Measurements from ENCODE around the gene FDXACB1. TPM values are rescaled to one million over a fixed set of nuclear protein-coding genes. Genes with fewer than 3 reads are reported as not detected.

FDXACB1 gene
- polyA plus RNA-seq, 3 donors = 4.8 to 6.4 (median 5.5) TPM

GRCh38 chr11:111851636-111852035, 27.3 kb downstream of the FDXACB1 start:
- no peak for DNase-seq (ENCODE audit: extremely low read depth in 1 of 11, low read depth in 9 of 11, low spot score in 4 of 11)

GRCh38 chr11:111851067-111851466, 27.9 kb downstream of the FDXACB1 start:
- DNase-seq (ENCODE audit: extremely low read depth in 1 of 11, low read depth in 9 of 11, low spot score in 4 of 11) = no peak

GRCh38 chr11:111849631-111850030, 29.3 kb downstream of the FDXACB1 start:
- DNase-seq (ENCODE audit: extremely low read depth in 1 of 11, low read depth in 9 of 11, low spot score in 4 of 11) = no peak

- no peak for DNase-seq (ENCODE audit: extremely low read depth in 1 of 11, low read depth in 9 of 11, low spot score in 4 of 11)
These were observed 32.3 kb downstream of the FDXACB1 start for GRCh38 chr11:111846636-111847035.

- DNase-seq (ENCODE audit: extremely low read depth in 1 of 11, low read depth in 9 of 11, low spot score in 4 of 11) = no peak
These were observed 32.9 kb downstream of the FDXACB1 start for GRCh38 chr11:111846063-111846462.

GRCh38 chr11:111845276-111846028, 33.5 kb downstream of the FDXACB1 start:
- DNase-seq (ENCODE audit: extremely low read depth in 1 of 11, low read depth in 9 of 11, low spot score in 4 of 11) = no peak

- DNase-seq (ENCODE audit: extremely low read depth in 1 of 11, low read depth in 9 of 11, low spot score in 4 of 11) = no peak
These were observed 35.3 kb downstream of the FDXACB1 start for GRCh38 chr11:111843661-111844060.

GRCh38 chr11:111841370-111842053, 37.5 kb downstream of the FDXACB1 start:
- DNase-seq (ENCODE audit: extremely low read depth in 1 of 11, low read depth in 9 of 11, low spot score in 4 of 11) = peak; percentile 59 to 84 (median 72)

- DNase-seq (ENCODE audit: extremely low read depth in 1 of 11, low read depth in 9 of 11, low spot score in 4 of 11) = no peak
These were observed 38.8 kb downstream of the FDXACB1 start for GRCh38 chr11:111840143-111840542.

GRCh38 chr11:111838054-111838453, 40.9 kb downstream of the FDXACB1 start:
- no peak for DNase-seq (ENCODE audit: extremely low read depth in 1 of 11, low read depth in 9 of 11, low spot score in 4 of 11)

- no peak for DNase-seq (ENCODE audit: extremely low read depth in 1 of 11, low read depth in 9 of 11, low spot score in 4 of 11)
These were observed 41.5 kb downstream of the FDXACB1 start for GRCh38 chr11:111837366-111837891.

GRCh38 chr11:111836721-111837120, 42.2 kb downstream of the FDXACB1 start:
- DNase-seq (ENCODE audit: extremely low read depth in 1 of 11, low read depth in 9 of 11, low spot score in 4 of 11) = no peak

- DNase-seq (ENCODE audit: extremely low read depth in 1 of 11, low read depth in 9 of 11, low spot score in 4 of 11) = no peak
These were observed 42.8 kb downstream of the FDXACB1 start for GRCh38 chr11:111836162-111836561.

- no peak for DNase-seq (ENCODE audit: extremely low read depth in 1 of 11, low read depth in 9 of 11, low spot score in 4 of 11)
These were observed 43.3 kb downstream of the FDXACB1 start for GRCh38 chr11:111835665-111836064.

GRCh38 chr11:111834432-111835163, 44.4 kb downstream of the FDXACB1 start:
- no peak for DNase-seq (ENCODE audit: extremely low read depth in 1 of 11, low read depth in 9 of 11, low spot score in 4 of 11)

GRCh38 chr11:111833524-111833923, 45.4 kb downstream of the FDXACB1 start:
- peak in 2 of 11 donors; percentile 13 to 26 for DNase-seq (ENCODE audit: extremely low read depth in 1 of 11, low read depth in 9 of 11, low spot score in 4 of 11)

- DNase-seq (ENCODE audit: extremely low read depth in 1 of 11, low read depth in 9 of 11, low spot score in 4 of 11) = no peak
These were observed 49.6 kb downstream of the FDXACB1 start for GRCh38 chr11:111829185-111829968.

GRCh38 chr11:111826322-111826950, 52.5 kb downstream of the FDXACB1 start:
- DNase-seq (ENCODE audit: extremely low read depth in 1 of 11, low read depth in 9 of 11, low spot score in 4 of 11) = no peak
